Ovary (tissue), 9 donors: ENCODE data around the gene RASGRP1. TPM values are rescaled to one million over a fixed set of nuclear protein-coding genes. Genes with fewer than 3 reads are reported as not detected.

ENCODE experiments used
- DNase-seq, 5 donors: peaks; one replicate each; pipeline ENCODE4 v3.0.0-alpha.2; 2019 to 2020
- H3K27ac ChIP-seq, 2 donors: fragments of 200-600 bp; one replicate each; pipeline versions ENCODE4 v1.5.1 to v1.8.0; 2019 to 2022
- H3K27me3 ChIP-seq: fragments of 200-600 bp; one replicate; pipeline ENCODE4 v1.8.0; 2022
- H3K36me3 ChIP-seq: fragments of 200-600 bp; sonication (generic); one replicate; pipeline ENCODE4 v1.5.1; 2019
- H3K4me1 ChIP-seq: one replicate; pipeline ENCODE4 v1.8.1; 2013; ENCODE audit warnings: mild to moderate bottlenecking, moderate library complexity; ENCODE audit not compliant: insufficient read depth
- H3K4me3 ChIP-seq: fragments of 200-600 bp; sonication (generic); one replicate; pipeline ENCODE4 v1.5.1; 2017
- H3K9me3 ChIP-seq, 2 donors: fragments of 200-600 bp in 1 of 2; sonication (generic) in 1 of 2; one replicate each; pipeline versions ENCODE4 v1.5.1 to v1.8.1; 2013 to 2019; ENCODE audit warnings: mild to moderate bottlenecking in 1 of 2, moderate library complexity in 1 of 2
- CTCF ChIP-seq, 3 donors: fragments of 450-650 bp in 2 of 3; fragments of 200-600 bp in 1 of 3; IDR thresholded peaks; one replicate each; pipeline versions ENCODE4 v1.5.1 to v1.8.0; 2016 to 2022; ENCODE audit warnings: antibody characterized with exemption in 3 of 3, mild to moderate bottlenecking in 1 of 3
- EP300 ChIP-seq: sonication (generic); formaldehyde crosslinking; IDR thresholded peaks from one replicate; pipeline ENCODE4 v1.6.1; 2017; ENCODE audit warnings: antibody characterized with exemption
- POLR2A ChIP-seq: fragments of 450-650 bp; IDR thresholded peaks from one replicate; pipeline ENCODE4 v1.6.1; 2017; ENCODE audit warnings: antibody characterized with exemption, mild to moderate bottlenecking, moderate library complexity
- WGBS, 3 donors: extraction: QIAGEN DNeasy Blood & Tissue Kit in 1 of 3; methylation state at CpG; one replicate each; pipeline versions ENCODE4 v1.1.5 to v1.1.7; 2013 to 2017; 5-methylcytosine and 5-hydroxymethylcytosine counted together
- intact Hi-C, 4 donors: fragments of 100-400 bp; cut with DNase I; formaldehyde crosslinking; loops; one replicate each; pipeline versions ENCODE4 v1.11.0 to v1.15.1; 2022 to 2023
- polyA plus RNA-seq, 2 donors: library from polyadenylated mRNA; stranded (reverse); fragments of 200-250 nt in 1 of 2; fragments of 350-450 nt in 1 of 2; fragmentation: Illumina TruSeq in 1 of 2; extraction: RNeasy Lipid Tissue Mini Kit (QIAGEN cat#74804) in 1 of 2; gene quantifications; one replicate each; pipeline ENCODE4 v1.2.3, GENCODE V29; 2013 to 2014
- total RNA-seq, 7 donors: library from RNA; depleted of rRNA in 2 of 7; stranded (reverse); fragments of >200 nt in 2 of 7; fragmentation: NEBNext Ultra II Directional in 3 of 7; extraction: Animal tissue kit (Norgen Biotek cat#: 25700) in 3 of 7; gene quantifications; one replicate each; pipeline versions ENCODE4 v1.1.0 to v1.2.4, GENCODE V29; 2016 to 2023
- donor health status: DM: no; HTN: no; CAD: no; lungs with moderate emphysema.
- donor health status: DM: no; HTN: no; CAD: no.
- donor health status: Bipolar disorder and iron deficiency.
- donor health status: DM: yes; HTN: yes; CAD: no.
- donor health status: DM: no; HTN: no; CAD: no.
- donor health status: DM: yes; HTN: yes; CAD: no.

Gene RASGRP1
- total and polyA plus RNA-seq, 9 donors = 0.13 to 15.5 (median 1.0) TPM

GRCh38 chr15:38560456-38560926 is 4.1 kb downstream of the RASGRP1 start:
- Histone ChIP-seq H3K4me1 (no peaks in the 10 kb centered on the region), H3K27ac (no peak overlapping the region), H3K4me3 (no peak overlapping the region), H3K27me3 (no peaks in the 10 kb centered on the region), H3K9me3 (no peaks in the 10 kb centered on the region), H3K36me3 (no peaks in the 10 kb centered on the region)
- intact Hi-C loops = no loop called here
- no peak for TF ChIP-seq EP300
- TF ChIP-seq CTCF (IDR thresholded peaks at IDR 0.05) = no peak
- no peak for TF ChIP-seq POLR2A
- 72 to 83% (median 76%) methylated on average over 7 of the region's 7 CpGs for WGBS, 3 donors
- no peak for DNase-seq

DNA sequence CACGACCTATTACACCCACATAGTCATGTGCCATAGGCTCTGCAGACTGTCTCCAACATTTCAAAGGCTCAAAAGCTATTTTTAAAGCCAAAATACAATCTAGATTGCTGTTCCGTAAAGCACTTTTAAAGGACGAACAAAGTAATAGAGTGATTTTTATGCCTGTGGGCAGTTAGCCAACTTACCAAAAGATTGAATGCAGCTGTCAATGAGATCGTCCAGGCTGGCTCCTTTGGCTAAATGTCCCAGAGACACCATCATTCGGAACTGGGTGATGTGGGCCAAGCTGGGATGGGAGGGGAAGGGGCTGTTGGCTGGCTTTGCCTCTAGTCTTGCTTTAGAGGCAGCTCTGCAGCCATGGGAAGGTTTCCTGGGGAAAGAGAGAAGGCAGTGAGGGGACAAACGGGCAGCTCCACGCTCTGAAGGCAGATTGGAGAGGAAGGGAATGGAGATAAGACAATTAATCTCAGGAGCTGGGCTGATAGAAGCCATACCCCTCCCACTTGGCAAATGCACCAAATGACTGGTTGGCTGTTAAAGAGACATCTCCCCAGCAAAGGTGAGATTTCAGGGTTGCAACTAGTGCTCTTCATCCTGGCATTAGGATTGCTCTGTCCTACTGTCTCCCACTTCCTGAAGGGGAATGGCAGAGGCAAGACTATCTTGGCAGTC is 4.8 kb downstream of the RASGRP1 start:
- 5 to 18% (median 6%) methylated on average over 7 of the region's 7 CpGs for WGBS, 3 donors
- DNase-seq = no peak
- intact Hi-C loops = no loop called here
- Histone ChIP-seq H3K27me3 (no peaks in the 10 kb centered on the region), H3K4me3 (no peak overlapping the region), H3K36me3 (no peaks in the 10 kb centered on the region), H3K9me3 (no peaks in the 10 kb centered on the region), H3K4me1 (no peaks in the 10 kb centered on the region), H3K27ac (no peak overlapping the region)
- TF ChIP-seq EP300 (no peak), POLR2A (no peak), CTCF (IDR thresholded peaks at IDR 0.05) (no peak)

DNA sequence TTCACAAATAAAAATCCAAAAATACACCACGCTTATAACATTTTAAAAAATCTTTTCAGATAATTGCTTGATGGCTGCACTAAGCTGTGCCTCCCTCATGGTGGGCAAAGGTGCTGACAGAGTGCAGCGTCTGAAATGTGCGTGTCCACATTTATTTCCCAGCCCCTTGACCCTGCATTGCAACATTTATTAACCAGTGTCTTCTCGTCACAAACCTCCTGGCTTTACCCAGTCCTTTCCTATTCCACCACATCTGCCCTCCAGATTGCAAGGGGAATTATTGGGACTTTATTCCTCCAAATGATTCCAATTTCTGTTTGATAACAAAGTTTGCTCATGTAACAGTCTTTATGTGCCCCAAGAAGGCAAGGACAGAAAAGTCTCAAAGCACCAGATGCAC is 5.5 kb downstream of the RASGRP1 start:
- WGBS, 3 donors = 45 to 54% (median 52%) methylated on average over 4 of the region's 4 CpGs
- TF ChIP-seq CTCF (IDR thresholded peaks at IDR 0.05) = no peak
- no peak for TF ChIP-seq EP300
- no peak for TF ChIP-seq POLR2A
- Histone ChIP-seq H3K4me1 (no peaks in the 10 kb centered on the region), H3K27me3 (no peaks in the 10 kb centered on the region), H3K36me3 (no peaks in the 10 kb centered on the region), H3K4me3 (no peak overlapping the region), H3K27ac (no peak overlapping the region), H3K9me3 (no peaks in the 10 kb centered on the region)
- DNase-seq = no peak
- intact Hi-C loops = no loop called here

- TF ChIP-seq POLR2A (no peak), CTCF (IDR thresholded peaks at IDR 0.05) (no peak), EP300 (no peak)
- intact Hi-C loops = no loop called here
- Histone ChIP-seq H3K27me3 (no peaks in the 10 kb centered on the region), H3K36me3 (no peaks in the 10 kb centered on the region), H3K4me1 (no peaks in the 10 kb centered on the region), H3K9me3 (no peaks in the 10 kb centered on the region), H3K27ac (no peak overlapping the region), H3K4me3 (no peak overlapping the region)
- WGBS, 3 donors = 79 to 87% (median 80%) methylated on average over 6 of the region's 6 CpGs
- no peak for DNase-seq
Measured at GRCh38 chr15:38558372-38559059, 6.1 kb downstream of the RASGRP1 start.
